ENCODE results near the gene CEACAM18.

Gene CEACAM18

GRCh38 chr19:51539821-51540366, 61.6 kb downstream of the CEACAM18 start:
- DNase-seq, result no peak

Data from NCI-H1048 (cell line).